Amygdala (tissue), 56 donors: ENCODE results near the gene PDE4A.

Experiments used
- DNase-seq, 56 donors: peaks; one replicate each; lab custom pipeline; 2025; lab: John Stamatoyannopoulos, UW

Gene PDE4A

DNA sequence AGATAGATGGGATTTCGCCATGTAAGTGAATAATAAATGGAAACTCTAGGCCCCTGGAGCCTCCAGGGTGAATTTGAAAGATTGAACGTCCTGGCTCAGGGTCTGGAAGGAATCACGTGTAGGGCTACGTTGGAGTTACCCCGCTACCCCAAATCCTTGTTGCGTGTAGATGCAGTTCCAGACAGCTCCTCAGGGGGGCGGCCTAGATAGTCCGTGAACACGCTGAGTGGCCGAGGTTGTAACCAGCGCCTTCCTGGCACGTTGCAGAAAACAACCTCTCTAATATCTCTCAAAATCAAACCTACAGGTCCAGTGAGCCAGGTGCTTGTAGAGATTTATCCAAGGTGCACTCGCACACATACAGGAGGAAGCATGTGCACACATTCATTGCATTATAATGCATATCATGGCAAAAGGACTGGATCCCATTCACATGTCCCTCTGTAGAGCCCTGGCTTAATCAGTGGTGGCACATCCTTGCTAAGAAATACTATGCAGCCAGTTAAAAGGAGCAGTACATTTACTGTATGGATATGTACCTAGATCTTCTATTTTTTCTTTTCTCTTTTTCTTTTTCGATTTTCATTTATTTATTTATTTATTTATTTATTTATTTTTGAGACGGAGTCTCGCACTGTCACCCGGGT is 85.4 kb downstream of the PDE4A start:
- DNase-seq = peak in 35 of 56 donors; percentile 6 to 75 (median 39)

DNA sequence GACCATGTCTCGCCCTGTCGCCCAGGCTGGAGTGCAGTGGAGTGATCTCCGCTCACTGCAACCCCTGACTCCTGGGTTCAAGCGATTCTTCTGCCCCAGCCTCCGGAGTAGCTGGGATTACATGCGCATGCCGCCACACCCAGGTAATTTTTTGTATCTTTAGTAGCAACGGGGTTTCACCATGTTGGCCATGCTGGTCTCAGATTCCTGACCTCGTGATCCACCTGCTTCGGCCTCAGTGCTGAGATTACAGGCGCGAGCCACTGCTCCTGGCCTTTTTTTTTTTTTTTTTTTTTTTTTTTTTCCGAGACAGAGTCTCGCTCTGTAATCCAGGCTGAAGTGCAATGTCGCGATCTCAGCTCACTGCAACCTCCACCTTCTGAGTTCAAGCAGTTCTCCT is 87.7 kb downstream of the PDE4A start:
- no peak for DNase-seq

DNA sequence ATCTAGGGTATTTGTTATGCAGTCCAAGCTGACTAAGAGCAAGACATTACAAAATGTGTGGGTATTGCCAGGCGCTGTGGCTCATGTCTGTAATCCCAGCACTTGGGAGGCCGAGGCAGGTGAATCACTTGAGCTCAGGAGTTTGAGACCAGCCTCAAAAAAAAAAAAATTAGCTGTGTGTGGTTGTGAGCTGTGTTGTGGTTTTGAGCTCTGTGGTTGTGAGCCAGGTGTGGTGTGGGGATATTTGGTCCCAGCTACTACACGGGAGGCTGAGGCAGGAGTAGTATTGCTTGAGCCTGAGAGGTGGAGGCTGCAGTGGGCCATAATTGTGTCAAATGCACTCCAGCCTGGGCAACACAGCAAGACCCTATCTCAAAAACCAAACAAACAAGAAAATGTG is 88.4 kb downstream of the PDE4A start:
- DNase-seq = no peak

DNA sequence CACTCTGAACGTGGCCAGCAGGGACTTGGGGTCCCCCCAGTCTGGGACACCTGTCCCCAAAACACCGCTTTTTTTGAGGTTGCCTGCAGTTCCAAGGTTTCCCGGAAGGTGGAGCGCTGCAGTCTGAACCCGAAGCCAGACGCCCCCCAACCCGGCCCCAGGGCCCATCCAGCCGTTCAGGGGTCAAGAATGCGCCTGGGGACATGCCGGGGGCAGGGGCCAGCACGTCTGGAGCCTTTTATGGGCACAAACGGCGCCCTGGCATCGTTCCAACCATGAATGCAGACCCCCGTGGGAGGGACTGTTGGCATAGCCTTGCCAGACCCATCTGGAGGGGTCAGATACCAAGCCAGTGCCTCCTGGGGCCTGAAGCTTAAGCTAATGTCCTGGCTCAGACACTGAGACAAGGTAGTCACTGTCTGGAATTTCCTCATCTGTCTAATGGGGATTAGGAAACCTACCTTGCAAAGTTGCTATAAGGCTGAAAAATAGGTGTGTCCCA is 90.0 kb downstream of the PDE4A start:
- peak in 4 of 56 donors; percentile 5 to 35 (median 16) for DNase-seq

DNA sequence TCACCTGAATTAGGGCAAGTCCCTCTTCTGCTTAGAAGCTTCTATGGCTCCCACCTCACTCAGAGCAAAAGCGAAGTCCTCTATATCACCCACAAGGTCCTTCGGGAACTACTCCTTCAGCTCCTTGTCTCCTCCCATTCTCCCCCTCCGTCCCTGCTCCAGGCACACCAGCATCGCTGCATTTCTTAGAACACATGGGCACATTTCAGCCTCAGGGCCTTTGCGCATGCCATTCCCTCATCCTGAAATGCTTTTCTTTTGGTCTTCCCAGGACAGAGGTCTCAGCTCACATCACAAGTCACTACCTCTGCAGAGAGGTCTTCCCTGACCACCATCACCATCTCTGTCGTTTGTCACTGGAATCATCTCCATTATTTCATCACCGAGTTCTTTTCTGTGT is 92.9 kb downstream of the PDE4A start:
- no peak for DNase-seq

DNA sequence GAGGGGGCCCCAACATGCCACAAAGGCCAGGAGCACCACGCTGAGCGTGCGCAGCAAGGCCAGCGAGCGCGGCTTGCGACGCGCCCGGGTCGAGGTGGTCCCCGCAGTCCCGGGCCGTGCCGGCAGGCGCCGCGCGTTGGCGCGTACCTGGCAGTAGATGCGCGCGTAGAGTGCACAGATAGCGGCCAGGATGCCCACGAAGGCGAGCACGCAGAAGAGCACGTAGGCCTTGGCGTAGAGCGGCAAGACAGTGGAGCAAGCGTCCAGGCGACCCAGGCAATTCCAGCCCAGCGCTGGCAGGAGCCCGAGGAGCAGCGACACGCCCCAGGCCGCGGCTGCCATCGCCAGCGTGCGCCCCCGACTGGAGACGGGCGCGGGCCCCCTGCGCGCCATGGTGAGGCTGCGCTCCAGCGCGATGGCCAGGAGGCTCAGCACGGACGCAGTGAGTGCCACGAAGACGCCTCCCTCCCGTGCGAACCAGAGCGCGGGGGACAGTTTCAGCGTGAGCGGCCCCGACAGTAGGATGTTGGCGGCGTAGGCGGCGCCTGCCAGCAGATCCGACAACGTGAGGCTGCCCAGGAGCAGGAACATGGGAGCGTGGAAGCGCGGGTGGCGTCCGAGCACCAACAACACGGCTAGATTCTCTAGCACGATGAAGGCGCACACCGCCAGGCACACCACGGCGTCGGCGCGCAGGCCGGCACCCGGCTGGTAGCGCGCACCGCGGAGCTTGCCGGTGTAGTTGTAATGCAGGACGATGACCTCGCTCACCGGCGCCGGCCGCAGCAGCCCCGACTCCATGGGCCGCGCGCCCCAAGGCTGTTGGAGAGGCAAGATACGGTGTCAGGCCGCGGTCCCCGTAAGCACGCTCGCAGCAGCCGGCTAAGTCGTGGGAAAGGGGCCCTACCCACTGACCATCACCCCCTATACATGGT is 94.1 kb downstream of the PDE4A start:
- DNase-seq = peak in 5 of 56 donors; percentile 15 to 32 (median 25)

DNA sequence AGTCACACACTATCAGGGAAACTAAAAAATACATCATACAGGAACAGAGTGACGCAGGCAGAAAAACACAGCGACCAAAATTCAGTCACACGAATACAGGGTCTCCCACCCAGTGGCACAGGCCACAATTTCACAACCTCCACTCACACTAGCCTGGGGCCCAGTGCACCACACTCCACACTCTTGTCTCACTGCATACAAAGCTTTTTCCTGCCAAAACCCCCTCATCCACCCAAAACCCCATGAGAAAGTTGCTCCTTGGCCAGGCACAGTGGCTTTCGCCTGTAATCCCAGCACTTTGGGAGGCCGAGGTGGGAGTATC is 95.7 kb downstream of the PDE4A start:
- peak in 2 of 56 donors; percentile 4 to 5 for DNase-seq

DNA sequence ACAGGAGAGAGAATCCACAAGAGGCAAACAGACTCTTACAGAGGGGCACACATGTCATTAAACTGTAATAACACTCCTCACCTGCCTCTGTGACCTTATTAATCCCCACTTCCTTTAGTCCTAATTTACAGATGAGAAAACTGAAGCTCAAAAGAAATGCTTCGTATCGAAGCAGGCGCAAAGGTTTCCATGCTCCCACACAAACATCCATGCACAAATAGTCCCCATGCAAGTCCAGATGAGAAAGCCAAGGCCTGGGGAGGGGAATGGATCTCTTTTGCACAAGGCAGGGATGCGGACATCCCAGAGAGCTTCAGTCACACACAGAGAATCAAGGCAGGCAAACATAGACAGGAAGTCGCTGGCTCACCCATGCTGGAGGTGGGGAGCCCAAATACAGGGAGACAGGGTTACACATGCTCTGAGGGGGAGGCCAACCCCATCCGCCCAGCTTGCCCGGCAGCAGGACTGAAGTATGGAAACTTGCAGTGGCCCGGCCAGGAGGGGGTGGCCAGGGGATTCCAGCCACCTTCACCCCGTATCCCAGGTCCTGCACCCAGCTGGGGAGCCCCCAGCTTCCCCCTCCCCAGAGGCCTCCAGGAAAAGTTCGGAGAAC is 96.4 kb downstream of the PDE4A start:
- peak in 7 of 56 donors; percentile 17 to 53 (median 36) for DNase-seq

DNA sequence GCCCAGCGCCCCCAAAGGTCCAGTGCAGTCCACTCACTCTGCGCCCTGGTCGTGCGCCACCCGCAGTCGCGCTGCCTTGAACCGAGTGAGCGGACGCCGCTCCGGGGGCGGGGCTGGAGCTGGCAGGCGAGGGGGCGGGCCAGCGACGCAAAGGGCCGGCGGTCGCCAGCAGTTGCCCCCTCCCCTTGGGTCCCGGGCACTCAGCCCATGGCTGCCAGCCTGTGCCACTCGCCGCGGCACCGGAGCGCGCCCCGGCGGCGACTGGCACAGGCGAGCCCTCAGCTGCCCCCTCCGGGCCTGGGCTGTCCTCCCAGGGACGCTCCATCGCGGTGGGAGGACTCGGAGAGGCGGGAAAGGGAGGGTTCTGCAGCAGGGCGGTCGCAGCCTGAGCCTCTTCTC is 97.0 kb downstream of the PDE4A start, which contains the start of gene S1PR5:
Gene S1PR5, minus strand, starts transcription at position 87 of the 399 bp plus-strand sequence. CDS start 2,436 bp downstream, outside the sequence.
- peak in 55 of 56 donors; percentile 41 to 93 (median 77) for DNase-seq

DNA sequence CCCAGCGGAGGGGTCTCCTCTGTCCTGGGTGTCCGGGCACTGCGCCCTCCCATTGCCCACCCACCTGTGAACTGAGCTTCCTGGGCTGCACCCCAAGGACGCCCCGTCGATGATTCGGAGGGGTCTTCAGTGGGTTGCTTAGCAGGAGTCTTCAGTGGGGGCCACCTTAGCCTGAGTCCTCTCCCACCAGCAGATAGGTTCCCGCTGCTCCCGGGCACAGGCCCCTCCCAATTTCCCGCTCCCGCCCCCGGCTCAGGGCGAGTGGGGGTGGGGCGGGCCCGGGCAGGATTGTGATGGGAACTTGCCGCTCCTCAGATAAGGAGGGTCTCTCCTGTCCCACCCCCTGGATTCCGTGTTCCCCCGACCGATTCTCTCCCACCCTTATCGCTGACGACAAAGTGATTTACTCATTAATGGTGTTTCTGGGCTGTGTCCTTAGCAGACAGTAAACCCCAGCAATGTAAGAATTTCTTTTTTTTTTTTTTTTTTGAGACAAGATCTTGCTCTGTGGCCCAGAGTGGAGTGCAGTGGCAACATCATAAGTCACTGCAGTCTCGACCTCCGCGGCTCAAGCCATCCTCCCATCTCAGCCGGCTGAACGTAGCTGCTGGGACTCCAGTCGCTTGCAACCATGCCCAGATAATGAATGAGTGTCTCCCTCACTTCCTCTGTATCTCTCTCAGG is 97.6 kb downstream of the PDE4A start:
- peak in 37 of 56 donors; percentile 30 to 86 (median 63) for DNase-seq

DNA sequence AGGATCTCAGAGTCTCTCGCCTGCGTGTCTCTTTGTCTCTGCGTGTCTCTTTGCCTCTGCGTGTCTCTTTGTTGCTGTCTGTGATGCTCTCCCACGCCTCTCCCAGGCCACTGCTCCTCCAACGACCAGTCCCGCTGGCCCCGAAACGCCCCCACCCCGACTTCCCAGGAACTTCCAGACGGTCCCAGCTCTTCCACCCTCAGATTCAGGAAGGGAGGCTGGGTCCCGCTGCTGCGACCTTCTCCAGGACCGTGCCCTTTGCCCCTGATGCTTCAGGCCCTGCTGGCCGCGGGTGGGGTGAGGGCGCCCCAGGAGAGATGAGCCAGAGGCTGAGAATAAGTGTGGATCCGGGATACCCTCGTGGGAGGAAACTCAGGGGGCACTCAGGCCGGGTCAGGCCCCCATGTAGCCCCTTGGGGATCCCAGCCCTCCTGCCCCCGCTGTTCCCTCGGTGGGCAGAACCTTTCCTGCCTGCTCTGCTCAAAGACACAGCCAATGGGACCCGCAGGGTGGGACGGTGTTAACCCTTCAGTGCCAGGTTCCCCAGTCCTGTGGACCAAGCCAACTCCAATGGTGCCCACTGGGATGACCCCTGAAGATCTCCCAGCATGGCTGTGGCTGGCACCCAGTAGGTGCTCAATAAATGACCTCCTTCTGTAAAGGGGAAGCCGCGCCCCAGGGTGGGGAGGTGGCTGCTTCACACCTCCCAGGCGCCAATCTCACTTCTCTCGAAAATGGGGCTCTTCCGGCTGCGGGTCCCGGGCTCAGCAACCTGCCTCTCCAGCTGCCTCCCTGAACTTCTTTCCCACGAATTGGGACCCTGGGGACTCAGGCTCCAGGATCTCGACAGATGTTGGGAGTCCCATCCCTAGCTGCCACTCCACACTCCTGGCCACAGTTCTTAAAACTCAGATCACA is 98.4 kb downstream of the PDE4A start:
- peak in 16 of 56 donors; percentile 11 to 58 (median 29) for DNase-seq
